H9 (cell line): ENCODE measurements around the gene OSGIN1. TPM values are rescaled to one million over a fixed set of nuclear protein-coding genes. Genes with fewer than 3 reads are reported as not detected.

Experiments used
- DNase-seq: peaks from one replicate; pipeline ENCODE4 v3.0.0-alpha.2; 2017
- H2AFZ ChIP-seq: one replicate; pipeline ENCODE4 v1.6.1; 2013; ENCODE audit warnings: mild to moderate bottlenecking, low read length, control low read depth, moderate library complexity
- H2AK5ac ChIP-seq: 2 replicates; pipeline ENCODE4 v1.6.1; 2013; ENCODE audit warnings: low read length, control low read depth, mixed read lengths; ENCODE audit not compliant: insufficient read length
- H2BK120ac ChIP-seq: one replicate; pipeline ENCODE4 v1.6.1; 2013; ENCODE audit warnings: low read depth, mild to moderate bottlenecking, low read length, control low read depth, inconsistent platforms; ENCODE audit not compliant: poor library complexity, severe bottlenecking
- H2BK12ac ChIP-seq: 2 replicates; pipeline ENCODE4 v1.6.1; 2013; ENCODE audit warnings: low read length, control low read depth, mixed read lengths, low read depth; ENCODE audit not compliant: insufficient read length
- H2BK15ac ChIP-seq: 2 replicates; pipeline ENCODE4 v1.6.1; 2013; ENCODE audit warnings: low read depth, low read length, control low read depth
- H2BK20ac ChIP-seq: one replicate; pipeline ENCODE4 v1.6.1; 2013; ENCODE audit warnings: low read depth, mild to moderate bottlenecking, low read length, control low read depth, inconsistent platforms; ENCODE audit not compliant: poor library complexity, severe bottlenecking
- H2BK5ac ChIP-seq: 2 replicates; pipeline ENCODE4 v1.6.1; 2013; ENCODE audit warnings: low read length, control low read depth, mixed read lengths; ENCODE audit not compliant: insufficient read length
- H3K14ac ChIP-seq: 2 replicates; pipeline ENCODE4 v1.6.1; 2013; ENCODE audit warnings: low read length, control low read depth; ENCODE audit not compliant: insufficient read depth
- H3K18ac ChIP-seq: 2 replicates; pipeline ENCODE4 v1.6.1; 2013; ENCODE audit warnings: low read depth, mild to moderate bottlenecking, mixed read lengths, low read length, control low read depth; ENCODE audit not compliant: insufficient read length
- H3K23ac ChIP-seq: 2 replicates; pipeline ENCODE4 v1.6.1; 2013; ENCODE audit warnings: low read length, control low read depth, mixed read lengths, low read depth; ENCODE audit not compliant: insufficient read length
- H3K23me2 ChIP-seq: 2 replicates; pipeline ENCODE4 v1.6.1; 2013; ENCODE audit warnings: low read depth, mild to moderate bottlenecking, mixed read lengths, low read length, control low read depth; ENCODE audit not compliant: insufficient read length, poor library complexity, severe bottlenecking
- H3K27ac ChIP-seq: 2 replicates; pipeline ENCODE4 v1.5.1; 2013; ENCODE audit warnings: low read length, control low read depth, mixed read lengths, low read depth; ENCODE audit not compliant: insufficient read length
- H3K27me3 ChIP-seq: 2 replicates; pipeline ENCODE4 v1.6.1; 2013; ENCODE audit warnings: low read length, control low read depth, inconsistent platforms; ENCODE audit not compliant: insufficient read depth
- H3K4ac ChIP-seq: 2 replicates; pipeline ENCODE4 v1.6.1; 2013; ENCODE audit warnings: low read depth, mild to moderate bottlenecking, control low read depth, inconsistent platforms, low read length, moderate library complexity
- H3K4me1 ChIP-seq: 2 replicates; pipeline ENCODE4 v1.6.1; 2013; ENCODE audit warnings: low read length, control low read depth, inconsistent platforms; ENCODE audit not compliant: insufficient read depth
- H3K4me2 ChIP-seq: 2 replicates; pipeline ENCODE4 v1.6.1; 2013; ENCODE audit warnings: low read length, control low read depth, mixed read lengths; ENCODE audit not compliant: insufficient read length, insufficient read depth
- H3K56ac ChIP-seq: 2 replicates; pipeline ENCODE4 v1.6.1; 2013; ENCODE audit warnings: low read depth, mild to moderate bottlenecking, mixed read lengths, low read length, control low read depth; ENCODE audit not compliant: insufficient read length
- H3K79me1 ChIP-seq: 2 replicates; pipeline ENCODE4 v1.6.1; 2013; ENCODE audit warnings: low read depth, mild to moderate bottlenecking, moderate library complexity, low read length, control low read depth, inconsistent platforms; ENCODE audit not compliant: insufficient read depth, poor library complexity, severe bottlenecking
- H3K79me2 ChIP-seq: 2 replicates; pipeline ENCODE4 v1.6.1; 2013; ENCODE audit warnings: low read length, control low read depth, inconsistent platforms; ENCODE audit not compliant: insufficient read depth
- H3K9ac ChIP-seq: 2 replicates; pipeline ENCODE4 v1.6.1; 2013; ENCODE audit warnings: low read length, control low read depth, mixed read lengths; ENCODE audit not compliant: insufficient read length; ENCODE audit errors: extremely low read depth
- H3K9me3 ChIP-seq: one replicate; pipeline ENCODE4 v1.6.1; 2013; ENCODE audit warnings: low read depth, low read length, inconsistent platforms; ENCODE audit not compliant: control insufficient read depth
- H3T11ph ChIP-seq: one replicate; pipeline ENCODE4 v1.6.1; 2013; ENCODE audit warnings: mild to moderate bottlenecking, low read length, control low read depth, inconsistent platforms
- H4K20me1 ChIP-seq: one replicate; pipeline ENCODE4 v1.6.1; 2013; ENCODE audit not compliant: control insufficient read depth, insufficient read length, insufficient read depth
- H4K5ac ChIP-seq: 2 replicates; pipeline ENCODE4 v1.6.1; 2013; ENCODE audit warnings: low read depth, mild to moderate bottlenecking, mixed read lengths, low read length, control low read depth; ENCODE audit not compliant: insufficient read length
- H4K8ac ChIP-seq: replicated peaks from 2 replicates; pipeline ENCODE4 v1.6.1; 2013; ENCODE audit warnings: low read length, control low read depth, mixed read lengths, low read depth; ENCODE audit not compliant: insufficient read length
- H4K91ac ChIP-seq: 2 replicates; pipeline ENCODE4 v1.6.1; 2013; ENCODE audit warnings: low read depth, mild to moderate bottlenecking, moderate library complexity, mixed read lengths, low read length, control low read depth; ENCODE audit not compliant: insufficient read length
- H3K27ac Mint-ChIP-seq, 3 experiments: 2 replicates in 2 of 3; 3 replicates in 1 of 3; pipeline ENCODE4 v1.8.0; 2020 to 2021; ENCODE audit warnings: mixed read lengths in 3 of 3, mild to moderate bottlenecking in 1 of 3, moderate library complexity in 1 of 3
- H3K27me3 Mint-ChIP-seq: 2 replicates; pipeline ENCODE4 v1.8.0; 2021; ENCODE audit warnings: low read depth, mild to moderate bottlenecking, moderate library complexity, mixed read lengths
- H3K36me3 Mint-ChIP-seq, 3 experiments: 2 replicates in 2 of 3; 3 replicates in 1 of 3; pipeline ENCODE4 v1.8.0; 2020 to 2021; ENCODE audit warnings: low read depth in 3 of 3, mixed read lengths in 3 of 3; ENCODE audit not compliant: insufficient read depth in 1 of 3
- H3K4me1 Mint-ChIP-seq, 2 experiments: 2 replicates each; pipeline ENCODE4 v1.8.0; 2020; ENCODE audit warnings: mixed read lengths in 2 of 2
- H3K4me3 Mint-ChIP-seq, 2 experiments: 2 replicates in 1 of 2; 3 replicates in 1 of 2; pipeline ENCODE4 v1.8.0; 2020 to 2021; ENCODE audit warnings: mild to moderate bottlenecking in 2 of 2, mixed read lengths in 2 of 2, moderate library complexity in 1 of 2
- H3K9me3 Mint-ChIP-seq, 2 experiments: 2 replicates in 1 of 2; 3 replicates in 1 of 2; pipeline ENCODE4 v1.8.0; 2020; ENCODE audit warnings: mild to moderate bottlenecking in 2 of 2, mixed read lengths in 2 of 2, moderate library complexity in 1 of 2
- CTCF ChIP-seq: fragments of 200-600 bp; sonication (generic); conservative IDR thresholded peaks from 3 replicates; pipeline ENCODE4 v1.8.0; 2021; ENCODE audit warnings: antibody characterized with exemption, mild to moderate bottlenecking
- WGBS: extraction: QIAGEN DNeasy Blood & Tissue Kit; methylation state at CpG from one replicate; pipeline ENCODE4 v1.1.7; 2013; ENCODE audit warnings: missing lambda C conversion rate, low lambda C conversion rate, mixed read lengths; ENCODE audit not compliant: insufficient read length; ENCODE audit errors: extremely low coverage; 5-methylcytosine and 5-hydroxymethylcytosine counted together
- total RNA-seq: library from RNA; stranded (reverse); gene quantifications from 2 replicates; pipeline ENCODE4 v1.2.1, GENCODE V29; 2021

The OSGIN1 gene
- total RNA-seq, 1 experiment from 2014 or later: 0.63 TPM

GRCh38 chr16:83931556-83931955 lies 21.5 kb upstream of the OSGIN1 start:
- Histone ChIP-seq H4K8ac (no peak overlapping the region), H3K4me1 (no peaks in the 10 kb centered on the region), H3K4me2 (no peak overlapping the region), H4K5ac (no peak overlapping the region), H3K27me3 (no peaks in the 10 kb centered on the region), H3K9ac (no peak overlapping the region), H4K20me1 (no peaks in the 10 kb centered on the region), H2BK12ac (no peak overlapping the region), H3K14ac (no peak overlapping the region), H3K9me3 (no peaks in the 10 kb centered on the region), H2AFZ (no peak overlapping the region), H2BK15ac (no peak overlapping the region), H3K23me2 (peaks cover 4% of the 10 kb centered on the region), H2BK20ac (no peak overlapping the region), H3K18ac (no peak overlapping the region), H3K27ac (no peak overlapping the region), H3K79me2 (no peaks in the 10 kb centered on the region), H3K4ac (no peak overlapping the region), H3K56ac (no peak overlapping the region), H3K79me1 (no peaks in the 10 kb centered on the region), H2AK5ac (no peak overlapping the region), H3K23ac (no peak overlapping the region), H2BK120ac (no peak overlapping the region), H3T11ph (no peak overlapping the region), H2BK5ac (no peak overlapping the region), H4K91ac (no peak overlapping the region)
- H3K9me3 Mint-ChIP-seq: no peaks in the 10 kb centered on the region
- H3K27ac Mint-ChIP-seq: peak overlapping the region in 1 of 3 experiments; percentile 74; a peak in 1 of 7 replicates
- no CpG with 5 or more reads among the region's 17 CpGs for WGBS
- DNase-seq: no peak
- H3K4me3 Mint-ChIP-seq: no peak overlapping the region
- peaks cover 7 to 12% of the 10 kb centered on the region in 2 experiments for H3K4me1 Mint-ChIP-seq
- peaks cover 0 to 5% (median under 1%) of the 10 kb centered on the region in 3 experiments; a peak in 4 of 7 replicates for H3K36me3 Mint-ChIP-seq
- no peak for TF ChIP-seq CTCF
- H3K27me3 Mint-ChIP-seq: peaks cover 6% of the 10 kb centered on the region
